Gastroesophageal sphincter (tissue), 3 donors: ENCODE results near the gene HOXB4.

Experiments
- EP300 ChIP-seq: sonication (generic); formaldehyde crosslinking; IDR thresholded peaks from one replicate; pipeline ENCODE4 v1.6.1; 2017; ENCODE audit warnings: antibody characterized with exemption, mild to moderate bottlenecking
- POLR2AphosphoS5 ChIP-seq: sonication (generic); formaldehyde crosslinking; IDR thresholded peaks from one replicate; pipeline ENCODE4 v1.6.1; 2017; ENCODE audit warnings: antibody characterized with exemption
- TF ChIP-seq, protein P1 (sequence below), 4 experiments: fragments of 200-600 bp in 2 of 4; fragments of 450-650 bp in 2 of 4; sonication (generic) in 1 of 4; IDR thresholded peaks; one replicate each; pipeline ENCODE4 v1.5.1; 2017 to 2019; ENCODE audit warnings: antibody characterized with exemption in 4 of 4, mild to moderate bottlenecking in 2 of 4, moderate library complexity in 2 of 4

DNA sequence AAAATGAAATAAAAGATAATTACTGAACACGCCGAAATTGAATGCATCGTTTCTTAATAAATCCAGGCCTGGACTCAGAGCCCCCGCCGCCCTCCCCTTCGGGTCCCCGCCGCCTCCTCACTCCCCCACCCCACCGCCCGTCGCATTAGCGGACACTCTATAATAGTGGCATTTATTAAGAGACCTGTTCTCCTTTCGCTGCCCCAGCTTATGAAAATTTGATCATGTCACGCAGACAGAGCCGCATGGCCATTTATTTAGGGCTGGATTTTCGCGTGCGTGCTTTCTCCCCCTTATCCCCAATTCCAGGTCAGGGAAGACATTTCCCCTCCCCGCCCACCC, 27.0 kb downstream of the HOXB4 start:
- TF ChIP-seq, protein P1, sequence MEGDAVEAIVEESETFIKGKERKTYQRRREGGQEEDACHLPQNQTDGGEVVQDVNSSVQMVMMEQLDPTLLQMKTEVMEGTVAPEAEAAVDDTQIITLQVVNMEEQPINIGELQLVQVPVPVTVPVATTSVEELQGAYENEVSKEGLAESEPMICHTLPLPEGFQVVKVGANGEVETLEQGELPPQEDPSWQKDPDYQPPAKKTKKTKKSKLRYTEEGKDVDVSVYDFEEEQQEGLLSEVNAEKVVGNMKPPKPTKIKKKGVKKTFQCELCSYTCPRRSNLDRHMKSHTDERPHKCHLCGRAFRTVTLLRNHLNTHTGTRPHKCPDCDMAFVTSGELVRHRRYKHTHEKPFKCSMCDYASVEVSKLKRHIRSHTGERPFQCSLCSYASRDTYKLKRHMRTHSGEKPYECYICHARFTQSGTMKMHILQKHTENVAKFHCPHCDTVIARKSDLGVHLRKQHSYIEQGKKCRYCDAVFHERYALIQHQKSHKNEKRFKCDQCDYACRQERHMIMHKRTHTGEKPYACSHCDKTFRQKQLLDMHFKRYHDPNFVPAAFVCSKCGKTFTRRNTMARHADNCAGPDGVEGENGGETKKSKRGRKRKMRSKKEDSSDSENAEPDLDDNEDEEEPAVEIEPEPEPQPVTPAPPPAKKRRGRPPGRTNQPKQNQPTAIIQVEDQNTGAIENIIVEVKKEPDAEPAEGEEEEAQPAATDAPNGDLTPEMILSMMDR (IDR thresholded peaks at IDR 0.05): no peak
- TF ChIP-seq POLR2AphosphoS5 (no peak), EP300 (no peak)
